Stimulated activated CD8-positive, alpha-beta memory T cell treated with anti-CD3 and anti-CD28 coated beads, Interleukin-12 subunit alpha, Interleukin-12 subunit beta, amount 100 ng/mL, for 24 hours (primary cell): ENCODE data around the gene ICOSLG.
"Not testable (repeated sequence)": the region's sequence is repeated elsewhere in the genome, so short reads cannot be mapped to it uniquely, and the experiment has no call there.

Experiments used
- DNase-seq: peaks from one replicate; pipeline ENCODE4 v3.0.0-alpha.2; 2020; ENCODE audit errors: extremely low read depth

Gene ICOSLG, protein sequence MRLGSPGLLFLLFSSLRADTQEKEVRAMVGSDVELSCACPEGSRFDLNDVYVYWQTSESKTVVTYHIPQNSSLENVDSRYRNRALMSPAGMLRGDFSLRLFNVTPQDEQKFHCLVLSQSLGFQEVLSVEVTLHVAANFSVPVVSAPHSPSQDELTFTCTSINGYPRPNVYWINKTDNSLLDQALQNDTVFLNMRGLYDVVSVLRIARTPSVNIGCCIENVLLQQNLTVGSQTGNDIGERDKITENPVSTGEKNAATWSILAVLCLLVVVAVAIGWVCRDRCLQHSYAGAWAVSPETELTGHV

DNA sequence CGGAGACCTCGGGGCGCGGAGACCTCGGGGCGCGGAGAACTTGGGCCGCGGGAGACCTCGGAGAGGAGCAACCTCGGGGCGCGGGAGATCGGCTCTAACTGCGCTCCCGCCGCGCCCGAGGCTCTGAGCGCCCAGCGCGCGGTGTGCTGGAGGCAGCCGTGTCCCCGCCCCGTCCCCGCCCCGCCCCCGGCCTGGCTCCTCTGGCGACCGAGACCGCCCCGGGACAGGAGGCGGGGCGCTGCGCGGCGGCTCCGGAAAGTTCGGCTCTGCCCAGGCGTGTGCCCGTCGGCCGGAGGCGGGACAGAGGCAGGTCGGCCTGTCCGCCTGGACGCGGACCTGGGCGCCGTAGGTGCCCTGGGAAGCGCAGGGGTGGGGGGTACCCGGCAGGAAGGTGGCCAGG lies at the start of gene ICOSLG:
Gene ICOSLG, minus strand, starts transcription at position 102 of the 400 bp plus-strand sequence. CDS start 126 bp downstream, outside the sequence.
- not testable (repeated sequence) for DNase-seq

GRCh38 chr21:44289381-44290010 lies 48.8 kb upstream of the ICOSLG start:
- no peak for DNase-seq

- DNase-seq: no peak
Observed at GRCh38 chr21:44288251-44289110, 47.7 kb upstream of the ICOSLG start.

GRCh38 chr21:44286716-44287632 lies 46.2 kb upstream of the ICOSLG start:
- no peak for DNase-seq

- no peak for DNase-seq
Observed at GRCh38 chr21:44286086-44286715, 45.5 kb upstream of the ICOSLG start.

DNA sequence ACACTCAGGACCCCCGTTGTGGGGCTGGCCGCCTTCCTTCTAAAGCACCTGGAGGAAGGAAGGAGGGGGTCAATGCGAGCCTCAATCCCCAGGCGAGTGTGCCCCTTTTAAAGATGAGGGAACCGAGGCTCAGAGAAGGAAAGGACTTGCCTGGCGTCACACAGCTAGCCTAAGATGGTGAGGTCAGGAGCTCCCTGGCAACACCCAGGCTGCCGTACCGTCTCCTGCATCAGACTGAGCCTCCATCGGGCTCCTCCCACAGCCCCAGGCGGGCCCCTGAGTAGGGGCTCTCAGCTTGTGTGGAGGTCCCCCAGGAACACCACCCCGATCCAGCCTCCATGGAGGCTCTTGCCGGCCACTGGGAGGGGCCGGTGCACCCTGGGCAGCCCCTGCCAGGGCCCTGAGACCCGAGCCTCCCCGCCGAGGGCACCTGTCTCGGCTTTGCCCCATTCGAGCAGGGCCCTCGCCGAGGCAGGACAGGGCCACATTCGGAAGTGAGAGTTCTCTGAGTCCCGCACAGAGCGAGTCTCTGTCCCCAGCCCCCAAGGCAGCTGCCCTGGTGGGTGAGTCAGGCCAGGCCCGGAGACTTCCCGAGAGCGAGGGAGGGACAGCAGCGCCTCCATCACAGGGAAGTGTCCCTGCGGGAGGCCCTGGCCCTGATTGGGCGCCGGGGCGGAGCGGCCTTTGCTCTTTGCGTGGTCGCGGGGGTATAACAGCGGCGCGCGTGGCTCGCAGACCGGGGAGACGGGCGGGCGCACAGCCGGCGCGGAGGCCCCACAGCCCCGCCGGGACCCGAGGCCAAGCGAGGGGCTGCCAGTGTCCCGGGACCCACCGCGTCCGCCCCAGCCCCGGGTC lies 44.6 kb upstream of the ICOSLG start, which contains the start of gene AIRE:
Gene AIRE, plus strand, starts transcription at position 739 of the 855 bp plus-strand sequence. CDS start 131 bp downstream, outside the sequence.
- no peak for DNase-seq

GRCh38 chr21:44283948-44284347 lies 43.2 kb upstream of the ICOSLG start:
- no peak for DNase-seq

DNA sequence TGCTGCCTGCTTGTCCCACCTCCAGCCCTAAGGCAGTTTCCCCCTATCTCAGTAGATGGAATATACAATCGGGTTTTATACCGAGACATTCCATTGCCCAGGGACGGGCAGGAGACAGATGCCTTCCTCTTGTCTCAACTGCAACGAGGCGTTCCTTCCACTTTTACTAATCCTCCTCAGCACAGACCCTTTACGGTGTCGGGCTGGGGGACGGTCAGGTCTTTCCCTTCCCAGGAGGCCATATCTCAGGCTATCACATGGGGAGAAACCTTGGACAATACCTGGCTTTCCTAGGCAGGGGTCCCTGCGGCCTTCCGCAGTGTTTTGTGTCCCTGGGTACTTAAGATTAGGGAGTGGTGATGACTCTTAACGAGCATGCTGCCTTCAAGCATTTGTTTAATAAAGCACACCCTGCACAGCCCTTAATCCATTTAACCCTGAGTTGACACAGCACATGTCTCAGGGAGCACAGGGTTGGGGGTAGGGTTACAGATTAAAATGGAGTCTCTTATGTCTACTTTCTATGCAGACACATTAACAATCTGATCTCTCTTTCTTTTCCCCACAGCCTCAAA lies 42.6 kb upstream of the ICOSLG start:
- DNase-seq: not testable (repeated sequence)

- no peak for DNase-seq
Observed at GRCh38 chr21:44282370-44282769, 41.6 kb upstream of the ICOSLG start.

- DNase-seq: no peak
Observed at GRCh38 chr21:44281801-44282200, 41.1 kb upstream of the ICOSLG start.

GRCh38 chr21:44279354-44280260 lies 38.9 kb upstream of the ICOSLG start:
- no peak for DNase-seq

GRCh38 chr21:44275041-44275440 lies 34.3 kb upstream of the ICOSLG start:
- no peak for DNase-seq

- no peak for DNase-seq
Observed at GRCh38 chr21:44273046-44273445, 32.3 kb upstream of the ICOSLG start.

GRCh38 chr21:44272284-44272858 lies 31.6 kb upstream of the ICOSLG start:
- no peak for DNase-seq

DNA sequence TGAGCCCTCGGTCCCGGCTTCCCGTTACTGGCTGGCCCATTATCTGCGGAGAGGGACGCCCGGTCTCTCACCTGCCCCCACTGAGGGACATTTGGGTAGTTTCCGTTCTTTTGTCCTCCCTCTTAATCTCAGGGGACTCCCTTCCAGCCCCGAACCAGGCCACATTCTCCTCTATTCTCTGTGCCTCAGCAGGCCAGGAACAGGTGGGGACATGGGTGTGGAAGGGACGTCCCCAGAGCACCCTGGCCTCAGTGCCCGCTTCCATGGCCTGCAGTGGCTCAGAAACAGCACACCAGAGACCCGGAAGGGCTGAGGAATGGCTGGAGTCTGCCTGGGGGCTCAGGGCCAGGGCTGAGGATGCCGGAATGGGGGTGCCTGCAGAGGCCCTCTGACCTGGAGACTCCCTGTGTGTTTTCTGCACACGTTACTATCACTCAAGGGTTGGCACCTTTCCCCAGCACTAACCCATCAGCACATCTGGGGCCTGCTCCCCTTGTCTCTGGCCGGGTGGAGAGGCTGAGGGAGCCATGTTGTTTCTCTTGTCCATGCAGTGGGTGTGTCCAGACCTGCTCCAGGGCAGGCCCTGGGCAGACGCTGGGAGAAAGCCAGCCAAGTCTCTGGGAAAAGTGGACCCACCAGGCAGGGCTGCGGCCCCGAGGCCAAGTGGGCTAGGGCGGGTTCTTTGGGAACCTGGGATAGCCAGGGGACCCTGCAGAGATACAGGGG lies 31.0 kb upstream of the ICOSLG start:
- DNase-seq: no peak

- no peak for DNase-seq
Observed at GRCh38 chr21:44269090-44269489, 28.3 kb upstream of the ICOSLG start.

DNA sequence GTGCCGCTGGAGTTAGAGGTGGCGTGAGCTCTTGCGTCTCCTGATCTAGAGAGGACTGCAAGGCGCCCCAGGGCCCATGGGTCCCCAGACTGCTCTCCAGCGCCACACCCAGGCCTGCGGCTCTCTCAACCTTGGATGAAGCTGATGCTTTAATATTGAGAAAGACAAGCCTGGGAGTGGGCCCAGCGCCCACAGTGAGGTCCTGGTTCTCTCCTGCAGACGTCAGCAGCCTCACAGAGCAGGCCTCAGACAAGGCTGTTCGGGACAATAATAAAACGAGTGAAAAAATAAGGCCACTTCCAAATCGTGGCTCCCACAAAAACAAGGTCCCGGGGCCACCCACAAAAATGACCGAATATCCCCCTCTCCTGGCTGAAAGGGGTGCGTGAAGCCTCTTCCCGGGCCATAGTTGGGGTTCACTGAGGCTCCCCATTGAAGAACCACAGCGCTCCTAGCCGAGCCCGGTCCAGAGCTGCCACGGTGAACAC lies 27.0 kb upstream of the ICOSLG start:
- no peak for DNase-seq
